Measurements from ENCODE around the gene EFNA2. TPM values are rescaled to one million over a fixed set of nuclear protein-coding genes. Genes with fewer than 3 reads are reported as not detected.

Gene EFNA2
- polyA plus RNA-seq, 1 donor from 2014 or later, result 10.3 TPM

DNA sequence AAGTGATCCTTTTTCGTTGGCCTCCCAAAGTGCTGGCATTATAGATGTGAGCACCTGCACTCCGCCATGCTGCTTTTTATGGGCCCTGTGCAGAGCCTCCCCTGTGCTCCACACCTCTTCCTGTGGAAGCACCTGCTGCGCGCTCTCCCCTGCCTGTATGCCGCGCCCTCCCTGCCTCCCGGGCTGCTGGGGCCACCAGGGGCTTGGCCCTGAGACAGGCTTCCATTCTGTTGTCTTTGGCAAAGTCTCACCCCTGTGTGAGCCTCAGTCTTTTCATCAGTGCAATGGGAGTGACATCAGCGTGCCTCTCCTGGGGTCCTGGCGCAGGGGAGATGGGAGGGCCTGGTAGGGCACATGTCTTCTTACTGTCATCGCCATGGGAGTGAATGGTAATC is 9.0 kb upstream of the EFNA2 start:
- H3K4me2 ChIP-seq (ENCODE audit: low read length), result peak overlapping the region; percentile 84
- H3K4me3 ChIP-seq (ENCODE audit: low read length), result peak overlapping the region; percentile 82
- peak overlapping the region; percentile 93 for H3K27ac ChIP-seq (ENCODE audit: low read length)
- peaks cover 9% of the 10 kb centered on the region for H3K79me2 ChIP-seq (replicated peaks; ENCODE audit: insufficient read depth, low read length)
- H3K27me3 ChIP-seq (ENCODE audit: insufficient read depth, low read depth, low read length), result no peaks in the 10 kb centered on the region
- peak overlapping the region; percentile 87 for H3K9ac ChIP-seq (ENCODE audit: low read length)
- no peak for TF ChIP-seq TAF1 (IDR thresholded peaks at IDR 0.05; ENCODE audit: low read depth)
- TF ChIP-seq EP300 (conservative IDR thresholded peaks at IDR 0.05; ENCODE audit: poor library complexity, severe bottlenecking), result no peak
- TF ChIP-seq EZH2 (IDR thresholded peaks at IDR 0.05; ENCODE audit: borderline replicate concordance, insufficient read depth, low read length, poor library complexity, severe bottlenecking), result no peak
- TF ChIP-seq MXI1 (conservative IDR thresholded peaks at IDR 0.05; ENCODE audit: poor library complexity, severe bottlenecking), result no peak
- TF ChIP-seq RAD21 (conservative IDR thresholded peaks at IDR 0.05), result no peak
- no peak for TF ChIP-seq CTCF (IDR thresholded peaks at IDR 0.05; ENCODE audit: poor library complexity, severe bottlenecking)
- TF ChIP-seq POLR2AphosphoS5 (IDR thresholded peaks at IDR 0.05), result no peak
- no peak overlapping the region for H2AFZ ChIP-seq (ENCODE audit: low read depth, low read length)
- H3F3A ChIP-seq (ENCODE audit: insufficient read depth, low read length, poor library complexity, severe bottlenecking), result no peaks in the 10 kb centered on the region
- H3K9me3 ChIP-seq (ENCODE audit: low read length), result no peaks in the 10 kb centered on the region
- peaks cover 5% of the 10 kb centered on the region for H3K36me3 ChIP-seq (ENCODE audit: insufficient read depth, low read length)
- no peaks in the 10 kb centered on the region for H3K9me2 ChIP-seq (ENCODE audit: insufficient read depth, low read length)
- H4K20me1 ChIP-seq (ENCODE audit: insufficient read depth), result peaks cover 3% of the 10 kb centered on the region

DNA sequence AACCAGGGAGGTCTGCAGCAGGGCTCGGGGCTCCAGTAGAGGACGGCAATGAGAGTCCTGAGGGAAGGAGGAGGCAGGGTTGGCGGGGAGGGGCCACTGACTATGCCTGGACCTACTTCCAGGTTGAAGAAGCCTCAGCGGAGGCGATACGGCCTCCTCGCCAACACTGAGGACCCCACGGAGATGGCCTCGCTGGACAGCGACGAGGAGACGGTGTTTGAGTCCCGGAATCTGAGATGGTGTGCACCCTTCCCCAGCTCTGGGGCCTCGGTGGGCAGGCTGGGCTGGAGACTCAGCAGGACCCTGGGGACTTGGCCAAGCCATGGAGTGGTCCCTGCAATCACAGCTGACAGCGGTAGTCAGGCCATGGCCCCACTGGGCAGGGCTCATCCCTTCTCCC is 8.6 kb upstream of the EFNA2 start:
- H4K20me1 ChIP-seq (ENCODE audit: insufficient read depth), result peaks cover 3% of the 10 kb centered on the region
- peaks cover 6% of the 10 kb centered on the region for H3K79me2 ChIP-seq (replicated peaks; ENCODE audit: insufficient read depth, low read length)
- peak overlapping the region; percentile 87 for H3K9ac ChIP-seq (ENCODE audit: low read length)
- no peak overlapping the region for H3K27ac ChIP-seq (ENCODE audit: low read length)
- H3K4me2 ChIP-seq (ENCODE audit: low read length), result no peak overlapping the region
- peaks cover 5% of the 10 kb centered on the region for H3K36me3 ChIP-seq (ENCODE audit: insufficient read depth, low read length)
- no peak overlapping the region for H2AFZ ChIP-seq (ENCODE audit: low read depth, low read length)
- H3K9me3 ChIP-seq (ENCODE audit: low read length), result no peaks in the 10 kb centered on the region
- H3F3A ChIP-seq (ENCODE audit: insufficient read depth, low read length, poor library complexity, severe bottlenecking), result no peaks in the 10 kb centered on the region
- no peak for TF ChIP-seq RAD21 (conservative IDR thresholded peaks at IDR 0.05)
- no peak for TF ChIP-seq EZH2 (IDR thresholded peaks at IDR 0.05; ENCODE audit: borderline replicate concordance, insufficient read depth, low read length, poor library complexity, severe bottlenecking)
- TF ChIP-seq EP300 (conservative IDR thresholded peaks at IDR 0.05; ENCODE audit: poor library complexity, severe bottlenecking), result no peak
- no peak for TF ChIP-seq TAF1 (IDR thresholded peaks at IDR 0.05; ENCODE audit: low read depth)
- TF ChIP-seq POLR2AphosphoS5 (IDR thresholded peaks at IDR 0.05), result no peak
- TF ChIP-seq MXI1 (conservative IDR thresholded peaks at IDR 0.05; ENCODE audit: poor library complexity, severe bottlenecking), result no peak
- TF ChIP-seq SMC3 (conservative IDR thresholded peaks at IDR 0.05; ENCODE audit: poor library complexity), result no peak
- no peak for TF ChIP-seq CTCF (IDR thresholded peaks at IDR 0.05; ENCODE audit: poor library complexity, severe bottlenecking)
- no peak for TF ChIP-seq REST (IDR thresholded peaks at IDR 0.05; ENCODE audit: borderline replicate concordance)
- no peaks in the 10 kb centered on the region for H3K27me3 ChIP-seq (ENCODE audit: insufficient read depth, low read depth, low read length)
- no peak overlapping the region for H3K4me3 ChIP-seq (ENCODE audit: low read length)
- H3K9me2 ChIP-seq (ENCODE audit: insufficient read depth, low read length), result no peaks in the 10 kb centered on the region
